ENCODE data around the gene CDH23.

GRCh38 chr10:71394926-71395562 lies 1.7 kb upstream of the CDH23 start:
- no peak for TF ChIP-seq CTCF (IDR thresholded peaks at IDR 0.05)
- TF ChIP-seq POLR2A (IDR thresholded peaks at IDR 0.05; ENCODE audit: low read depth): no peak
